Measurements from ENCODE around the gene CDYL.

CDYL gene

GRCh38 chr6:4888841-4889240, 112.6 kb downstream of the CDYL start:
- no peak for DNase-seq (ENCODE audit: low read depth)

GRCh38 chr6:4889701-4890100, 113.5 kb downstream of the CDYL start:
- H3K4me3 ChIP-seq (ENCODE audit: low read length) = no peak overlapping the region
- DNase-seq (ENCODE audit: low read depth) = no peak
- TF ChIP-seq CTCF (conservative IDR thresholded peaks at IDR 0.05; ENCODE audit: low read depth, low read length) = no peak

More at GRCh38 chr6:4888841-4889240, 112.6 kb downstream of the CDYL start:
- TF ChIP-seq CTCF (conservative IDR thresholded peaks at IDR 0.05; ENCODE audit: low read depth, low read length) = no peak
- no peak overlapping the region for H3K4me3 ChIP-seq (ENCODE audit: low read length)

- no peak overlapping the region for H3K4me3 ChIP-seq (ENCODE audit: low read length)
- no peak for DNase-seq (ENCODE audit: low read depth)
- no peak for TF ChIP-seq CTCF (conservative IDR thresholded peaks at IDR 0.05; ENCODE audit: low read depth, low read length)
Measured at GRCh38 chr6:4890191-4890590, 114.0 kb downstream of the CDYL start.

GRCh38 chr6:4890627-4891026, 114.4 kb downstream of the CDYL start:
- DNase-seq (ENCODE audit: low read depth) = no peak
- H3K4me3 ChIP-seq (ENCODE audit: low read length) = no peak overlapping the region
- TF ChIP-seq CTCF (conservative IDR thresholded peaks at IDR 0.05; ENCODE audit: low read depth, low read length) = no peak

GRCh38 chr6:4891141-4891540, 114.9 kb downstream of the CDYL start:
- TF ChIP-seq CTCF (conservative IDR thresholded peaks at IDR 0.05; ENCODE audit: low read depth, low read length) = no peak
- no peak for DNase-seq (ENCODE audit: low read depth)

GRCh38 chr6:4892785-4893485, 116.7 kb downstream of the CDYL start:
- no peak overlapping the region for H3K4me3 ChIP-seq (ENCODE audit: low read length)
- no peak for DNase-seq (ENCODE audit: low read depth)
- no peak for TF ChIP-seq CTCF (conservative IDR thresholded peaks at IDR 0.05; ENCODE audit: low read depth, low read length)

More at GRCh38 chr6:4891141-4891540, 114.9 kb downstream of the CDYL start:
- H3K4me3 ChIP-seq (ENCODE audit: low read length) = no peak overlapping the region

- no peak for DNase-seq (ENCODE audit: low read depth)
- H3K4me3 ChIP-seq (ENCODE audit: low read length) = no peak overlapping the region
- TF ChIP-seq CTCF (conservative IDR thresholded peaks at IDR 0.05; ENCODE audit: low read depth, low read length) = no peak
Measured at GRCh38 chr6:4894049-4894448, 117.8 kb downstream of the CDYL start.

Data from retinal pigment epithelial cell (primary cell).